Mesendoderm (in vitro differentiated cells): Measurements from ENCODE around the gene MACC1.

Experiments
- DNase-seq: peaks from one replicate; pipeline ENCODE4 v3.0.0; 2013
- H2AK5ac ChIP-seq: 2 replicates; pipeline ENCODE4 v1.6.1; 2013; ENCODE audit warnings: low read length, inconsistent platforms
- H2BK120ac ChIP-seq: 2 replicates; pipeline ENCODE4 v1.6.1; 2013; ENCODE audit warnings: low read depth, mild to moderate bottlenecking, low read length, moderate library complexity, mixed read lengths
- H2BK15ac ChIP-seq: replicated peaks from 2 replicates; pipeline ENCODE4 v1.6.1; 2013; ENCODE audit warnings: low read depth, mild to moderate bottlenecking, moderate library complexity
- H2BK5ac ChIP-seq: 2 replicates; pipeline ENCODE4 v1.6.1; 2013; ENCODE audit warnings: low read length, inconsistent platforms
- H3K18ac ChIP-seq: 2 replicates; pipeline ENCODE4 v1.6.1; 2013; ENCODE audit warnings: mild to moderate bottlenecking, low read length, mixed read lengths
- H3K23ac ChIP-seq: one replicate; pipeline ENCODE4 v1.6.1; 2013; ENCODE audit warnings: low read length
- H3K27ac ChIP-seq: 2 replicates; pipeline ENCODE4 v1.5.1; 2013; ENCODE audit warnings: low read depth, mild to moderate bottlenecking, inconsistent platforms, low read length, moderate library complexity
- H3K27me3 ChIP-seq: 2 replicates; pipeline ENCODE4 v1.6.1; 2013; ENCODE audit warnings: low read length, control low read depth, mild to moderate bottlenecking, inconsistent platforms; ENCODE audit not compliant: insufficient read depth, poor library complexity
- H3K36me3 ChIP-seq: 2 replicates; pipeline ENCODE4 v1.6.1; 2013; ENCODE audit warnings: low read length, inconsistent platforms; ENCODE audit not compliant: control insufficient read depth, insufficient read depth
- H3K4ac ChIP-seq: one replicate; pipeline ENCODE4 v1.6.1; 2013; ENCODE audit warnings: low read depth, mild to moderate bottlenecking, low read length, moderate library complexity
- H3K4me1 ChIP-seq: 2 replicates; pipeline ENCODE4 v1.6.1; 2013; ENCODE audit warnings: low read depth, low read length, inconsistent platforms; ENCODE audit not compliant: control insufficient read depth
- H3K4me2 ChIP-seq: 2 replicates; pipeline ENCODE4 v1.6.1; 2013; ENCODE audit warnings: low read length
- H3K4me3 ChIP-seq: 2 replicates; pipeline ENCODE4 v1.5.1; 2013; ENCODE audit warnings: mild to moderate bottlenecking, low read length
- H3K56ac ChIP-seq: one replicate; pipeline ENCODE4 v1.6.1; 2013; ENCODE audit warnings: low read length
- H3K79me1 ChIP-seq: 2 replicates; pipeline ENCODE4 v1.6.1; 2013; ENCODE audit warnings: low read length, inconsistent platforms
- H3K79me2 ChIP-seq: 2 replicates; pipeline ENCODE4 v1.6.1; 2013; ENCODE audit warnings: mild to moderate bottlenecking, low read length; ENCODE audit not compliant: control insufficient read depth, insufficient read depth
- H3K9ac ChIP-seq: 2 replicates; pipeline ENCODE4 v1.6.1; 2013; ENCODE audit warnings: low read length, inconsistent platforms
- H4K5ac ChIP-seq: one replicate; pipeline ENCODE4 v1.6.1; 2013; ENCODE audit warnings: low read length
- H4K8ac ChIP-seq: one replicate; pipeline ENCODE4 v1.6.1; 2013; ENCODE audit warnings: low read depth, mild to moderate bottlenecking, control low read depth, low read length, moderate library complexity
- WGBS: extraction: QIAGEN DNeasy Blood & Tissue Kit; methylation state at CpG from one replicate; pipeline ENCODE4 v1.1.7; 2013; ENCODE audit warnings: low lambda C conversion rate, missing lambda C conversion rate; ENCODE audit not compliant: insufficient coverage; ENCODE audit errors: extremely low coverage; 5-methylcytosine and 5-hydroxymethylcytosine counted together

The MACC1 gene

DNA sequence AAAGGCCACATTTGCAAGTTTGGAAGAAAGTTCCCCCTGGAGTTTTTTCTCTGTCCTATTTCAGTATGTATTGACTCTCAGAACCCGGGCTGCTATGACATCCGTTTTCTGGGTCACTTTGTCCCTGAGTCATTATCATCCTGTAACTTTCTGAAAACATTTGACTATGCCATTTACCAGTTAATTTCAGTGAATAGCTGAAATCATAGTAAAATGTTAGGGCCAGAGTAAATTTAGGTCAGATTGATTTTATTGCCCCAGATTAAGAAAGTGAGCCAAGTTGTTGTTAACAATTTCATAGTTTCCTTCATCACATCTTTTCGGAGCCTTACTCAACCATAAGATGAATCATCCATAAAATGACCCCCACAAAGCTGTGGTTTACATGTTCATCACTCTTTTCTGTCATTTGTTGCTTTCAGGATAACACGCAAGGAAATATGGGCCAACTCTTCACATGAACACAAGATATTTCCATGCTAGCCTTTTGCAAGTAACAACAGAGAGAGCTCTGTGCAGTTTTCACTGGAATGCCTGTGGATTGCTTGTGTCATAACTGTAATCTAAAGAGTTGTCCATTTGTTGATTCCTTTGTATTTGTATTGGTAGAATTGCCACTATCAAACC is 3.9 kb upstream of the MACC1 start:
- Histone ChIP-seq H3K4me2 (no peak overlapping the region), H3K56ac (no peak overlapping the region), H3K27me3 (no peaks in the 10 kb centered on the region), H3K18ac (no peak overlapping the region), H2BK5ac (no peak overlapping the region), H3K27ac (no peak overlapping the region), H4K8ac (no peak overlapping the region), H3K4me1 (peaks cover 6% of the 10 kb centered on the region), H2AK5ac (no peak overlapping the region), H3K4ac (no peak overlapping the region), H3K79me1 (no peaks in the 10 kb centered on the region), H3K4me3 (no peak overlapping the region), H3K79me2 (no peaks in the 10 kb centered on the region), H3K36me3 (no peaks in the 10 kb centered on the region), H3K23ac (no peak overlapping the region), H4K5ac (no peak overlapping the region), H2BK15ac (peak overlapping the region; percentile 46), H3K9ac (no peak overlapping the region), H2BK120ac (no peak overlapping the region)
- no CpG with 5 or more reads among the region's 4 CpGs for WGBS
- no peak for DNase-seq

DNA sequence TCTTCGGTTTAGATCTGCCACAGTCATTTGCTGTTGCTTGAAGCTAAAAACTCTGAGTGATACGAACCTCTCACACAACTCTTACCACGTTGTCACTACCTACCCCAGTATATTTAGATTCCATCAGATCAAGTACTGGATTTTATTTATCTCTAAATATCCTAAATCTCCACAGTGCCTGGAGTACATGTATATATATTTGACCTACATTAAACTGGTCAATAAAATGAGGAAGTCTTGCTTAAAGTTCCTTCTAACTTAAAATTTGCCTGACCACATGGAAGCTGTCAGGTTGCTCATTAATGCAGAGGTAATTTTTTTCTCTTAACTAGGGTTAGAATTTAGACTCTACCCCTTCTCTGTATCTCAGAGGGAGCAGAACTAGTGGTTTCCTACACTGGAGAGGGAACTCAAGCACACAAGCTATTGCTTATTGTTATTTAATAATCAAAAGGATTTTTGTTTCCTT is 3.1 kb upstream of the MACC1 start:
- no CpG with 5 or more reads among the region's 3 CpGs for WGBS
- Histone ChIP-seq H2BK120ac (no peak overlapping the region), H2BK5ac (no peak overlapping the region), H3K27me3 (no peaks in the 10 kb centered on the region), H3K27ac (no peak overlapping the region), H4K5ac (no peak overlapping the region), H2AK5ac (no peak overlapping the region), H3K4ac (no peak overlapping the region), H4K8ac (no peak overlapping the region), H3K36me3 (no peaks in the 10 kb centered on the region), H3K23ac (no peak overlapping the region), H2BK15ac (no peak overlapping the region), H3K9ac (no peak overlapping the region), H3K4me3 (no peak overlapping the region), H3K79me2 (no peaks in the 10 kb centered on the region), H3K4me1 (peaks cover 6% of the 10 kb centered on the region), H3K4me2 (no peak overlapping the region), H3K79me1 (no peaks in the 10 kb centered on the region), H3K18ac (no peak overlapping the region), H3K56ac (no peak overlapping the region)
- DNase-seq, result no peak

DNA sequence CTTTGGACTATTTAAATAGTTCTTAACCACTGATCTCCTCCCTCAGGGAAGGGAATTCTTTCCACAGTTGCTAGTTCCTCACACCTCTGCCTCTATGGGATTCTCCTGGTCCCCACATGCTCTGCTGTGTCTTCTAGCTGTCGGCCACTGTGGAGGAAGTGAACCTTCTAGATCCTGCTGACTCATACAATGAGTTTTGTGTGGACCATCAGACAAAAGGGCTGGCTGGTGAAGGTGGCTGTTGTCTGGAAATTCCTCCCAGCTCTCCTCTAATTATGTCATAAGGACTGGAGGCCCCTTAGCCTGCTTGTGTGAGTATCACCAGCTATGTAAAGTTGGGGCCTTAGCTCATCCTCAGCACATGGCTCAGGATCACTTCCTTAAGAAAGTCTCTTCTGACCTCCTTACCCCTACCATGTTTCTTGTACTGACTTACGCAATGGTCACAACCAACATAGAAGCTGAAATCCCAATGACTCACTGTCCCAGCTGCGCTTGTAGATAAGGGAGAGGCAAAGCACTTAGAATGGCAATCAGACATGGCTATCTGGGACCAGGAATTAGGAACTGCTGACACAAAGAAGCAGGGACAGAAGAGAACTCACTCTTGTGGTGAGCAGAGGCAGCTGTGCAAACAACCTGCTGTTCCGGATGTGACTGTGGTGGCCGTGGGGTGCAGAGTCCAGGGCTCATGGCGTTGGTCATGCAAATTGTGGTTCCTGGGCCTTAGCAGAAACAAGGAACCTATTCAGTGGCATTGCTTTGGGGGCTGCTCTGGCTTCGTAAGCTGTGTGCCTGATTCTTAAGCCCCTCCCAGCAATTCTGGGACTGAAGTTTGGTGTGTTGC is 2.5 kb upstream of the MACC1 start:
- Histone ChIP-seq H3K4me1 (peaks cover 9% of the 10 kb centered on the region), H3K9ac (no peak overlapping the region), H4K8ac (no peak overlapping the region), H3K4me2 (no peak overlapping the region), H3K27ac (peak overlapping the region; percentile 2), H3K79me1 (no peaks in the 10 kb centered on the region), H2BK15ac (no peak overlapping the region), H2BK5ac (no peak overlapping the region), H3K36me3 (no peaks in the 10 kb centered on the region), H3K4ac (no peak overlapping the region), H3K4me3 (no peak overlapping the region), H3K27me3 (no peaks in the 10 kb centered on the region), H3K18ac (no peak overlapping the region), H2AK5ac (peak overlapping the region; percentile 27), H3K23ac (no peak overlapping the region), H3K56ac (no peak overlapping the region), H4K5ac (no peak overlapping the region), H2BK120ac (no peak overlapping the region), H3K79me2 (no peaks in the 10 kb centered on the region)
- peak; percentile 83 for DNase-seq
- no CpG with 5 or more reads among the region's 7 CpGs for WGBS

DNA sequence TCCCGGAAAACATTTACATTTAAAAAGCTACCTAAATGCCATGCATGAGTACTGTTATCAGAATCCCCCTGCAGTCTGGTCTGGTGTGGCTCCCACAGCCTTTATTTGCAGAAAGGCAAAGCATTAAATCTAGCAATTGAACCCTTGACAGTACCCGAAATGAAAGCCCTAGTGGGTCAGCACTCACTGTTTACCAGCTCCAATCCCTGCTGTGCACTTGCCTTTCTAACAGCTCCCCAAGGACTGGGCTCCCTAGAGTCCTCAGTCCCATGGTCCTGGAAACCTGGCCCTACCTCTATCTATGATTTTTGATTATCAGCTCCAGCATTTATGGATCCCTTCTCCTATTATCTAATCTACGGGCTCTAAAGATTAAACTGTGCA is 1.9 kb upstream of the MACC1 start:
- H3K4me3 ChIP-seq, result no peak overlapping the region

DNA sequence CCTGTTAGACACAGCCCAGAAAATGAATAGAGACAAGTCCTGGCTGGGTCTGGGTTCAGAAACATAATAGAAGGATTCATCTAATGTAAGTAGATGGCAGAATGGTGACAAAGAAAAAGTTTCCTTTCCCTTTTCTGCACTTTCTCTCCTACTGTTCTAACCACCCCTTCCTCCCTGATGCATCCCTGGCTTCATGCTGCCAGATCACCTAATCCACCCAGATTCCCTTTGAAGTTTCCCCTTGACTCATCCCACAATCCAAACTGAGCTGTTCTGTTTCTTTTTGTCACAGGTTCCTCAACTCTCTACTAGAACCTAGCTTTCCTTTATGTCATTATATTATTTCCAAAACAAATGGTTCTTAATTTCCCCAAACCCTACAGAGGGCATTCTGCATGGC is 1.1 kb upstream of the MACC1 start:
- Histone ChIP-seq H2BK120ac (no peak overlapping the region), H3K23ac (no peak overlapping the region), H3K9ac (no peak overlapping the region), H3K36me3 (no peaks in the 10 kb centered on the region), H3K4me2 (no peak overlapping the region), H3K27ac (no peak overlapping the region), H3K56ac (no peak overlapping the region), H4K8ac (no peak overlapping the region), H3K79me1 (no peaks in the 10 kb centered on the region), H3K4ac (no peak overlapping the region), H2AK5ac (no peak overlapping the region), H3K27me3 (no peaks in the 10 kb centered on the region), H3K4me1 (peaks cover 9% of the 10 kb centered on the region), H3K79me2 (no peaks in the 10 kb centered on the region), H3K18ac (no peak overlapping the region), H2BK15ac (no peak overlapping the region), H2BK5ac (no peak overlapping the region), H3K4me3 (no peak overlapping the region), H4K5ac (no peak overlapping the region)
- DNase-seq, result peak; percentile 60

More for the DNA sequence above, 1.9 kb upstream of the MACC1 start:
- Histone ChIP-seq H3K9ac (no peak overlapping the region), H3K4ac (no peak overlapping the region), H2BK15ac (no peak overlapping the region), H3K23ac (no peak overlapping the region), H3K56ac (no peak overlapping the region), H4K8ac (no peak overlapping the region), H3K4me2 (no peak overlapping the region), H3K18ac (no peak overlapping the region), H3K27ac (no peak overlapping the region), H2AK5ac (no peak overlapping the region), H3K4me1 (peaks cover 9% of the 10 kb centered on the region), H3K79me1 (no peaks in the 10 kb centered on the region), H2BK5ac (no peak overlapping the region), H3K36me3 (no peaks in the 10 kb centered on the region), H4K5ac (no peak overlapping the region), H3K27me3 (no peaks in the 10 kb centered on the region), H3K79me2 (no peaks in the 10 kb centered on the region), H2BK120ac (no peak overlapping the region)
- no CpG with 5 or more reads among the region's 3 CpGs for WGBS
- no peak for DNase-seq
